ENCODE measurements around the gene FGD6.
"Not testable (repeated sequence)": the region's sequence is repeated elsewhere in the genome, so short reads cannot be mapped to it uniquely, and the experiment has no call there.

Gene FGD6

GRCh38 chr12:95143621-95144205, 73.6 kb downstream of the FGD6 start:
- H3K9me3 ChIP-seq (ENCODE audit: severe bottlenecking) = no peaks in the 10 kb centered on the region
- H3K27me3 ChIP-seq (ENCODE audit: insufficient read depth, low read depth, severe bottlenecking) = no peaks in the 10 kb centered on the region
- H3K27ac ChIP-seq = no peak overlapping the region
- no peak overlapping the region for H3K4me3 ChIP-seq (ENCODE audit: low read depth, low read length)
- peaks cover 2% of the 10 kb centered on the region; the same call in 1 of the 2 replicates for H3K36me3 ChIP-seq
- TF ChIP-seq CTCF (IDR thresholded peaks at IDR 0.05; ENCODE audit: low read depth, low read length) = no peak
- no peak for DNase-seq

GRCh38 chr12:95142431-95143151, 74.7 kb downstream of the FGD6 start:
- Histone ChIP-seq H3K9me3 (ENCODE audit: severe bottlenecking) (no peaks in the 10 kb centered on the region), H3K27ac (no peak overlapping the region), H3K4me3 (ENCODE audit: low read depth, low read length) (no peak overlapping the region), H3K27me3 (ENCODE audit: insufficient read depth, low read depth, severe bottlenecking) (no peaks in the 10 kb centered on the region), H3K36me3 (peaks cover 2% of the 10 kb centered on the region; the same call in 1 of the 2 replicates)
- TF ChIP-seq CTCF (IDR thresholded peaks at IDR 0.05; ENCODE audit: low read depth, low read length) = no peak
- no peak for DNase-seq

- DNase-seq = no peak
- H3K27me3 ChIP-seq (ENCODE audit: insufficient read depth, low read depth, severe bottlenecking) = no peaks in the 10 kb centered on the region
Measured at GRCh38 chr12:95141310-95141709, 76.0 kb downstream of the FGD6 start.

GRCh38 chr12:95138031-95138430, 79.2 kb downstream of the FGD6 start:
- not testable (repeated sequence) for H3K9me3 ChIP-seq (ENCODE audit: severe bottlenecking); H3K27ac ChIP-seq; H3K27me3 ChIP-seq (ENCODE audit: insufficient read depth, low read depth, severe bottlenecking); H3K4me3 ChIP-seq (ENCODE audit: low read depth, low read length); DNase-seq
- peaks cover 34% of the 10 kb centered on the region for H3K36me3 ChIP-seq

More at GRCh38 chr12:95141310-95141709, 76.0 kb downstream of the FGD6 start:
- Histone ChIP-seq H3K36me3 (peaks cover 11% of the 10 kb centered on the region), H3K9me3 (ENCODE audit: severe bottlenecking) (no peaks in the 10 kb centered on the region), H3K27ac (no peak overlapping the region), H3K4me3 (ENCODE audit: low read depth, low read length) (no peak overlapping the region)
- no peak for TF ChIP-seq CTCF (IDR thresholded peaks at IDR 0.05; ENCODE audit: low read depth, low read length)

GRCh38 chr12:95136598-95136997, 80.7 kb downstream of the FGD6 start:
- peaks cover 44% of the 10 kb centered on the region for H3K36me3 ChIP-seq

More at GRCh38 chr12:95136598-95136997, 80.7 kb downstream of the FGD6 start:
- TF ChIP-seq CTCF (IDR thresholded peaks at IDR 0.05; ENCODE audit: low read depth, low read length) = no peak
- DNase-seq = no peak
- Histone ChIP-seq H3K27ac (no peak overlapping the region), H3K27me3 (ENCODE audit: insufficient read depth, low read depth, severe bottlenecking) (no peaks in the 10 kb centered on the region), H3K9me3 (ENCODE audit: severe bottlenecking) (no peaks in the 10 kb centered on the region), H3K4me3 (ENCODE audit: low read depth, low read length) (no peak overlapping the region)

Data from WERI-Rb-1 (cell line).